Activated CD4-positive, alpha-beta T cell treated with anti-CD3 and anti-CD28 coated beads for 4 hours (primary cell): ENCODE results near the gene ELFN2.

ENCODE experiments used
- DNase-seq, 2 donors: peaks; one replicate each; pipeline ENCODE4 v3.0.0-alpha.2; 2020

Gene ELFN2

GRCh38 chr22:37352481-37352880, 74.8 kb downstream of the ELFN2 start:
- no peak for DNase-seq

GRCh38 chr22:37351232-37351631, 76.0 kb downstream of the ELFN2 start:
- no peak for DNase-seq

GRCh38 chr22:37349043-37349814, 78.0 kb downstream of the ELFN2 start:
- no peak for DNase-seq

GRCh38 chr22:37346505-37346895, 80.8 kb downstream of the ELFN2 start:
- no peak for DNase-seq

GRCh38 chr22:37345863-37346504, 81.3 kb downstream of the ELFN2 start:
- no peak for DNase-seq

- DNase-seq, result no peak
Measured at GRCh38 chr22:37344735-37345449, 82.4 kb downstream of the ELFN2 start.

GRCh38 chr22:37343863-37344734, 83.2 kb downstream of the ELFN2 start:
- no peak for DNase-seq

- no peak for DNase-seq
Measured at GRCh38 chr22:37343348-37343747, 83.9 kb downstream of the ELFN2 start.

GRCh38 chr22:37342065-37342464, 85.2 kb downstream of the ELFN2 start:
- DNase-seq, result no peak

- DNase-seq, result no peak
Measured at GRCh38 chr22:37340331-37341262, 86.7 kb downstream of the ELFN2 start.

- no peak for DNase-seq
Measured at GRCh38 chr22:37338539-37339246, 88.6 kb downstream of the ELFN2 start.

GRCh38 chr22:37337204-37337943, 89.9 kb downstream of the ELFN2 start:
- no peak for DNase-seq

- no peak for DNase-seq
Measured at GRCh38 chr22:37336579-37336978, 90.7 kb downstream of the ELFN2 start.

- DNase-seq, result no peak
Measured at GRCh38 chr22:37335806-37336199, 91.5 kb downstream of the ELFN2 start.

- DNase-seq, result no peak
Measured at GRCh38 chr22:37334859-37335805, 92.1 kb downstream of the ELFN2 start.

GRCh38 chr22:37334461-37334858, 92.8 kb downstream of the ELFN2 start:
- no peak for DNase-seq

- no peak for DNase-seq
Measured at GRCh38 chr22:37333724-37334460, 93.4 kb downstream of the ELFN2 start.

GRCh38 chr22:37331856-37332536, 95.3 kb downstream of the ELFN2 start:
- DNase-seq, result no peak
